HCT116 (cell line): ENCODE measurements around the gene EYA3. TPM values are rescaled to one million over a fixed set of nuclear protein-coding genes. Genes with fewer than 3 reads are reported as not detected.

Experiments used
- ATAC-seq: fragments of 200-7000 bp; cut with Tn5 transposase; 2 replicates; pipeline ENCODE4 v1.9.1; 2020; ENCODE audit warnings: mild to moderate bottlenecking, moderate library complexity
- BruUV-seq: library from RNA; stranded (reverse); fragments of 400-500 nt; replicated peaks from 2 replicates; lab custom pipeline; 2021; lab: Mats Ljungman, UMichigan
- CTCF ChIA-PET: fragments of 300-600 bp; sonication (Branson Sonifier 250); formaldehyde crosslinking; loops from one replicate; lab custom pipeline; 2021; ENCODE audit warnings: antibody characterized with exemption; lab: Charles Lee
- POLR2A ChIA-PET: fragments of 300-600, 350-600 bp; sonication (Branson Sonifier 250); formaldehyde crosslinking; loops from one replicate; lab custom pipeline; 2021; ENCODE audit warnings: antibody characterized with exemption; lab: Charles Lee
- RAD21 ChIA-PET, 2 experiments: fragments of 300-600 bp; sonication (Branson Sonifier 250); formaldehyde crosslinking; loops; one replicate each; lab custom pipeline; 2023; ENCODE audit warnings: low total read pairs in 2 of 2; ENCODE audit not compliant: uncharacterized antibody in 2 of 2, unreplicated experiment in 2 of 2, low non-redundant PET in 1 of 2; lab: Charles Lee
- DNase-seq: peaks from one replicate; pipeline ENCODE4 v3.0.0-alpha.2; 2010; ENCODE audit warnings: low read depth, low spot score
- H2AFZ ChIP-seq: fragments of 200-600 bp; shearing (Covaris generic), sonication (generic); 2 replicates; pipeline ENCODE4 v1.6.1; 2017; ENCODE audit warnings: low read depth, mixed run types, mixed read lengths, antibody characterized with exemption, low read length; ENCODE audit not compliant: poor library complexity, severe bottlenecking
- H3K27ac ChIP-seq: 2 replicates; pipeline ENCODE4 v1.5.1; 2012; ENCODE audit warnings: low read depth, low read length
- H3K27me3 ChIP-seq: fragments of 200-600 bp; sonication (generic); 2 replicates; pipeline ENCODE4 v1.6.1; 2016; ENCODE audit warnings: mixed run types, low read length, mixed read lengths; ENCODE audit not compliant: insufficient read depth
- H3K36me3 ChIP-seq, 2 experiments: fragments of 200-500 bp in 1 of 2; fragments of 200-600 bp in 1 of 2; sonication (Bioruptor generic) in 1 of 2; sonication (generic) in 1 of 2; 2 replicates each; pipeline versions ENCODE4 v1.5.1 to v1.6.1; 2014 to 2016; ENCODE audit warnings: low read length in 2 of 2, inconsistent platforms in 1 of 2, mixed read lengths in 1 of 2, mixed run types in 1 of 2; ENCODE audit not compliant: insufficient read depth in 2 of 2, control insufficient read depth in 1 of 2
- H3K4me1 ChIP-seq, 2 experiments: fragments of 200-600 bp in 1 of 2; sonication (generic) in 1 of 2; 2 replicates each; pipeline versions ENCODE4 v1.5.1 to v1.6.1; 2012 to 2017; ENCODE audit warnings: low read length in 2 of 2, inconsistent platforms in 1 of 2, mild to moderate bottlenecking in 1 of 2, mixed read lengths in 1 of 2, mixed run types in 1 of 2, moderate library complexity in 1 of 2; ENCODE audit not compliant: insufficient read depth in 2 of 2, control insufficient read depth in 1 of 2
- H3K4me2 ChIP-seq: fragments of 200-600 bp; sonication (generic); 2 replicates; pipeline ENCODE4 v1.6.1; 2017; ENCODE audit warnings: mixed run types, low read length, mixed read lengths
- H3K4me3 ChIP-seq, 2 experiments: fragments of 200-600 bp in 1 of 2; sonication (generic) in 1 of 2; replicated peaks in 1 of 2; 2 replicates each; pipeline ENCODE4 v1.5.1; 2011 to 2016; ENCODE audit warnings: low read length in 2 of 2, control low read depth in 1 of 2, low read depth in 1 of 2, mild to moderate bottlenecking in 1 of 2, mixed read lengths in 1 of 2, mixed run types in 1 of 2
- H3K79me2 ChIP-seq: fragments of 200-600 bp; sonication (generic); 2 replicates; pipeline ENCODE4 v1.6.1; 2017; ENCODE audit warnings: mild to moderate bottlenecking, mixed run types, low read length, moderate library complexity, mixed read lengths; ENCODE audit not compliant: insufficient read depth
- H3K9ac ChIP-seq: fragments of 200-600 bp; sonication (generic); 2 replicates; pipeline ENCODE4 v1.6.1; 2016; ENCODE audit warnings: low read length, mixed read lengths
- H3K9me2 ChIP-seq: fragments of 200-600 bp; sonication (generic), shearing (Covaris generic); 2 replicates; pipeline ENCODE4 v1.6.1; 2017; ENCODE audit warnings: mixed run types, mild to moderate bottlenecking, moderate library complexity; ENCODE audit not compliant: insufficient read depth
- H3K9me3 ChIP-seq, 2 experiments: fragments of 200-500 bp in 1 of 2; fragments of 200-600 bp in 1 of 2; sonication (Bioruptor generic) in 1 of 2; sonication (generic) in 1 of 2; 2 replicates each; pipeline ENCODE4 v1.6.1; 2014 to 2017; ENCODE audit warnings: low read length in 2 of 2, mixed read lengths in 2 of 2, inconsistent platforms in 1 of 2, low read depth in 1 of 2, mild to moderate bottlenecking in 1 of 2, mixed run types in 1 of 2, moderate library complexity in 1 of 2; ENCODE audit not compliant: control insufficient read depth in 1 of 2, insufficient read depth in 1 of 2
- H4K20me1 ChIP-seq: fragments of 200-600 bp; sonication (generic), shearing (Covaris generic); 2 replicates; pipeline ENCODE4 v1.6.1; 2017; ENCODE audit warnings: mixed run types, mild to moderate bottlenecking, moderate library complexity; ENCODE audit not compliant: insufficient read depth
- CBX3 ChIP-seq: IDR thresholded peaks from 2 replicates; pipeline ENCODE4 v1.6.1; 2012; ENCODE audit warnings: low read depth
- CEBPB ChIP-seq: IDR thresholded peaks from 2 replicates; pipeline ENCODE4 v1.6.1; 2012; ENCODE audit warnings: low read depth
- EGR1 ChIP-seq: IDR thresholded peaks from 2 replicates; pipeline ENCODE4 v1.6.1; 2012; ENCODE audit warnings: low read depth
- EZH2 ChIP-seq: fragments of 200-600 bp; sonication (generic); IDR thresholded peaks from 2 replicates; pipeline ENCODE4 v1.6.1; 2017; ENCODE audit warnings: antibody characterized with exemption, mixed run types
- FOSL1 ChIP-seq: IDR thresholded peaks from 2 replicates; pipeline ENCODE4 v1.6.1; 2012; ENCODE audit warnings: low read depth
- JUND ChIP-seq: IDR thresholded peaks from 2 replicates; pipeline ENCODE4 v1.6.1; 2012
- POLR2AphosphoS5 ChIP-seq: IDR thresholded peaks from 2 replicates; pipeline ENCODE4 v1.6.1; 2011; ENCODE audit warnings: mild to moderate bottlenecking, low read depth, low read length, moderate library complexity
- SP1 ChIP-seq: IDR thresholded peaks from 2 replicates; pipeline ENCODE4 v1.6.1; 2012; ENCODE audit warnings: low read depth
- SRF ChIP-seq: IDR thresholded peaks from 2 replicates; pipeline ENCODE4 v1.6.1; 2012; ENCODE audit warnings: low read depth
- YY1 ChIP-seq: IDR thresholded peaks from 2 replicates; pipeline ENCODE4 v1.6.1; 2011; ENCODE audit warnings: low read length, low read depth, moderate library complexity, mild to moderate bottlenecking; ENCODE audit not compliant: insufficient replicate concordance; ENCODE audit errors: extremely low read depth
- ZFX ChIP-seq: fragments of 450-650 bp; IDR thresholded peaks from 2 replicates; pipeline ENCODE4 v1.6.1; 2017
- ZNF274 ChIP-seq: fragments of 200-500 bp; sonication (Bioruptor generic); IDR thresholded peaks from 2 replicates; pipeline ENCODE4 v1.6.1; 2014; ENCODE audit warnings: mild to moderate bottlenecking, low read depth, low read length, inconsistent platforms
- intact Hi-C: fragments of 100-400 bp; cut with micrococcal nuclease; formaldehyde crosslinking; loops from 2 replicates; pipeline ENCODE4 v1.10.0; 2022
- total RNA-seq: library from RNA; stranded (reverse); gene quantifications from one replicate; pipeline ENCODE4 v1.2.1, GENCODE V29; 2021; ENCODE audit not compliant: unreplicated experiment
- TF ChIP-seq, protein P1 (sequence below): IDR thresholded peaks from 2 replicates; pipeline ENCODE4 v1.6.1; 2012; ENCODE audit warnings: low read depth
- TF ChIP-seq, protein P2 (sequence below): IDR thresholded peaks from 2 replicates; pipeline ENCODE4 v1.6.1; 2012
- TF ChIP-seq, protein P3 (sequence below): IDR thresholded peaks from 2 replicates; pipeline ENCODE4 v1.6.1; 2011; ENCODE audit warnings: mild to moderate bottlenecking, low read length, moderate library complexity; ENCODE audit not compliant: insufficient replicate concordance; ENCODE audit errors: extremely low read depth

EYA3 gene
- total RNA-seq, 1 experiment from 2014 or later: 25.9 TPM

- TF ChIP-seq EZH2 (no peak), SRF (no peak), FOSL1 (no peak)
Measured at GRCh38 chr1:27980216-27980845, 108.1 kb downstream of the EYA3 start (continued).

- Histone ChIP-seq H3K79me2 (no peaks in the 10 kb centered on the region), H3K4me1 (no peaks in the 10 kb centered on the region), H3K9me3 (no peaks in the 10 kb centered on the region), H3K27me3 (no peaks in the 10 kb centered on the region), H3K27ac (no peak overlapping the region), H3K4me2 (no peak overlapping the region), H3K4me3 (no peak overlapping the region), H3K36me3 (peaks cover 0 to 2% of the 10 kb centered on the region in 2 experiments; a peak in 1 of 4 replicates), H3K9me2 (no peaks in the 10 kb centered on the region), H3K9ac (no peak overlapping the region), H2AFZ (no peak overlapping the region), H4K20me1 (no peaks in the 10 kb centered on the region; the same call in 1 of the 2 replicates)
- BruUV-seq: no TSS peak
- DNase-seq (no peak), ATAC-seq (peak; percentile 42)
- ChIA-PET CTCF (interaction anchor here (0.6 to 1.9 kb wide), 3 partner anchors 31 to 122 kb away, joined by 3 to 12 read pairs (median 9); no protein-coding TSS in a partner anchor), RAD21 (interaction anchor here in 1 of 2 experiments (0.6 kb wide), 1 partner anchor 9 kb away, joined by 3 read pairs; no protein-coding TSS in a partner anchor), POLR2A (no interaction called here)
- intact Hi-C loops: loop anchor here (1.0 kb wide), 2 partner anchors 40 to 122 kb away; no protein-coding TSS in a partner anchor
- TF ChIP-seq JUND: no peak
- no peak for TF ChIP-seq FOSL1
- TF ChIP-seq SP1: no peak
- no peak for TF ChIP-seq ZFX
- TF ChIP-seq CEBPB: no peak
- TF ChIP-seq, protein P1, sequence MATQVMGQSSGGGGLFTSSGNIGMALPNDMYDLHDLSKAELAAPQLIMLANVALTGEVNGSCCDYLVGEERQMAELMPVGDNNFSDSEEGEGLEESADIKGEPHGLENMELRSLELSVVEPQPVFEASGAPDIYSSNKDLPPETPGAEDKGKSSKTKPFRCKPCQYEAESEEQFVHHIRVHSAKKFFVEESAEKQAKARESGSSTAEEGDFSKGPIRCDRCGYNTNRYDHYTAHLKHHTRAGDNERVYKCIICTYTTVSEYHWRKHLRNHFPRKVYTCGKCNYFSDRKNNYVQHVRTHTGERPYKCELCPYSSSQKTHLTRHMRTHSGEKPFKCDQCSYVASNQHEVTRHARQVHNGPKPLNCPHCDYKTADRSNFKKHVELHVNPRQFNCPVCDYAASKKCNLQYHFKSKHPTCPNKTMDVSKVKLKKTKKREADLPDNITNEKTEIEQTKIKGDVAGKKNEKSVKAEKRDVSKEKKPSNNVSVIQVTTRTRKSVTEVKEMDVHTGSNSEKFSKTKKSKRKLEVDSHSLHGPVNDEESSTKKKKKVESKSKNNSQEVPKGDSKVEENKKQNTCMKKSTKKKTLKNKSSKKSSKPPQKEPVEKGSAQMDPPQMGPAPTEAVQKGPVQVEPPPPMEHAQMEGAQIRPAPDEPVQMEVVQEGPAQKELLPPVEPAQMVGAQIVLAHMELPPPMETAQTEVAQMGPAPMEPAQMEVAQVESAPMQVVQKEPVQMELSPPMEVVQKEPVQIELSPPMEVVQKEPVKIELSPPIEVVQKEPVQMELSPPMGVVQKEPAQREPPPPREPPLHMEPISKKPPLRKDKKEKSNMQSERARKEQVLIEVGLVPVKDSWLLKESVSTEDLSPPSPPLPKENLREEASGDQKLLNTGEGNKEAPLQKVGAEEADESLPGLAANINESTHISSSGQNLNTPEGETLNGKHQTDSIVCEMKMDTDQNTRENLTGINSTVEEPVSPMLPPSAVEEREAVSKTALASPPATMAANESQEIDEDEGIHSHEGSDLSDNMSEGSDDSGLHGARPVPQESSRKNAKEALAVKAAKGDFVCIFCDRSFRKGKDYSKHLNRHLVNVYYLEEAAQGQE: no peak
- no peak for TF ChIP-seq ZNF274
- TF ChIP-seq, protein P2, sequence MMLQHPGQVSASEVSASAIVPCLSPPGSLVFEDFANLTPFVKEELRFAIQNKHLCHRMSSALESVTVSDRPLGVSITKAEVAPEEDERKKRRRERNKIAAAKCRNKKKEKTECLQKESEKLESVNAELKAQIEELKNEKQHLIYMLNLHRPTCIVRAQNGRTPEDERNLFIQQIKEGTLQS: no peak
- no peak for TF ChIP-seq CBX3
- TF ChIP-seq, protein P3, sequence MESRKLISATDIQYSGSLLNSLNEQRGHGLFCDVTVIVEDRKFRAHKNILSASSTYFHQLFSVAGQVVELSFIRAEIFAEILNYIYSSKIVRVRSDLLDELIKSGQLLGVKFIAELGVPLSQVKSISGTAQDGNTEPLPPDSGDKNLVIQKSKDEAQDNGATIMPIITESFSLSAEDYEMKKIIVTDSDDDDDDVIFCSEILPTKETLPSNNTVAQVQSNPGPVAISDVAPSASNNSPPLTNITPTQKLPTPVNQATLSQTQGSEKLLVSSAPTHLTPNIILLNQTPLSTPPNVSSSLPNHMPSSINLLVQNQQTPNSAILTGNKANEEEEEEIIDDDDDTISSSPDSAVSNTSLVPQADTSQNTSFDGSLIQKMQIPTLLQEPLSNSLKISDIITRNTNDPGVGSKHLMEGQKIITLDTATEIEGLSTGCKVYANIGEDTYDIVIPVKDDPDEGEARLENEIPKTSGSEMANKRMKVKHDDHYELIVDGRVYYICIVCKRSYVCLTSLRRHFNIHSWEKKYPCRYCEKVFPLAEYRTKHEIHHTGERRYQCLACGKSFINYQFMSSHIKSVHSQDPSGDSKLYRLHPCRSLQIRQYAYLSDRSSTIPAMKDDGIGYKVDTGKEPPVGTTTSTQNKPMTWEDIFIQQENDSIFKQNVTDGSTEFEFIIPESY: no peak
- TF ChIP-seq POLR2AphosphoS5: no peak
- TF ChIP-seq EGR1: no peak
- TF ChIP-seq SRF: no peak
- TF ChIP-seq YY1: no peak
Measured at GRCh38 chr1:27979859-27980201, 108.6 kb downstream of the EYA3 start.
